Stimulated activated CD8-positive, alpha-beta memory T cell treated with anti-CD3 and anti-CD28 coated beads, Interleukin-15, amount 100 ng/mL, for 24 hours (primary cell): ENCODE data around the gene HNRNPUL1.

ENCODE experiments used
- DNase-seq: peaks from one replicate; pipeline ENCODE4 v3.0.0-alpha.2; 2020; ENCODE audit warnings: low read depth

The HNRNPUL1 gene

GRCh38 chr19:41353466-41354342 is 89.5 kb downstream of the HNRNPUL1 start, which contains the start of gene TGFB1:
TSS of gene TGFB1 (minus strand) at chr19:41353922. CDS start at chr19:41353044, 878 bp downstream.
- DNase-seq = peak; percentile 72

GRCh38 chr19:41354343-41354953 is 90.3 kb downstream of the HNRNPUL1 start:
- DNase-seq = no peak

- no peak for DNase-seq
Measured at GRCh38 chr19:41355035-41355434, 90.9 kb downstream of the HNRNPUL1 start.

GRCh38 chr19:41355802-41356201 is 91.6 kb downstream of the HNRNPUL1 start:
- no peak for DNase-seq

GRCh38 chr19:41356984-41357739 is 93.0 kb downstream of the HNRNPUL1 start:
- no peak for DNase-seq
